Activated naive CD8-positive, alpha-beta T cell treated with anti-CD3 and anti-CD28 coated beads for 36 hours (primary cell): ENCODE data around the gene WNT7B. TPM values are rescaled to one million over a fixed set of nuclear protein-coding genes. Genes with fewer than 3 reads are reported as not detected.

Source experiments
- DNase-seq: peaks from one replicate; pipeline ENCODE4 v3.0.0; 2021
- H3K27ac Mint-ChIP-seq: one replicate; pipeline ENCODE4 v1.8.0; 2022; ENCODE audit warnings: mild to moderate bottlenecking, moderate library complexity, mixed read lengths
- H3K27me3 Mint-ChIP-seq: one replicate; pipeline ENCODE4 v1.8.0; 2022; ENCODE audit warnings: mild to moderate bottlenecking, mixed read lengths
- H3K36me3 Mint-ChIP-seq: one replicate; pipeline ENCODE4 v1.8.0; 2021; ENCODE audit warnings: mild to moderate bottlenecking, mixed read lengths
- H3K4me1 Mint-ChIP-seq: one replicate; pipeline ENCODE4 v1.8.0; 2021; ENCODE audit warnings: mixed read lengths
- H3K4me3 Mint-ChIP-seq: one replicate; pipeline ENCODE4 v1.8.0; 2022; ENCODE audit warnings: mild to moderate bottlenecking, moderate library complexity, mixed read lengths
- H3K9me3 Mint-ChIP-seq: one replicate; pipeline ENCODE4 v1.8.0; 2022; ENCODE audit warnings: mixed read lengths
- total RNA-seq, 2 experiments: library from RNA; stranded (reverse); gene quantifications; one replicate each; pipeline ENCODE4 v1.2.3, GENCODE V29; 2021

Gene WNT7B
- total RNA-seq, 2 experiments from 2014 or later = not detected

DNA sequence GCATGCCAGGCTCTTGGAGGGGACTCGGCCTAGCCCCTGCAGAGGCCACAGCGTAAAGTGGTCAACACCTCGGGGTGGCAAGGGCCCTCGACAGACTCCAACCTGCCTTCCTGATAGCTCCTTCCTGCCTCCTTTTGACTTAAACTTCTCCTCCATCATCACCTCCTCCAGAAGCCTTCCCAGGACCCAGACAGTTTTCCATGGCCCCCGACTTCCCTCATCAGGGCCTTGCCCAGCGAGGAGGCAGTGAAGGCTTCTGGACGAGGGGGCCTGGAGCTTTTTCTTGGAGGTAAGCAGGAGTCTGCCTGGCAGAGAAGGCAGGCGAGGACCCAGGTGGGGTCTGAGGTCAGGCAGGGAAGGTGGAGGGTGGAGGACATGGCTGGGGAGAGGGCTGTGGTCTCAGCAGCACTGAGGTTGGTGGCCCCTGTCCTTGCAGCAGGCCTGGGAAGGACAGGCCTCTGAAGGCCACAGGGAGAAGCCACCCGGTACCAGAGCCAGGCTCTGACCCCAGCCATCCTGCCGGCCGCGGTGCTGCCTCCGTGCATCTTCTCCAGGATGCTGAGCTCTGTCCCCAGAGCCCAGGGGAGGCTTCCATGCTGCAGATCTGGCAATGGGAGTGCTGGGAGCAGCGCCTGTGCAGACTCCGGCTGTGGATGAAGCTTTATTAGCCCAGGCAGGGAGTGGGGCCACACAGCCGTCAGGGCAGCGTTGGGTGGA, 81.4 kb downstream of the WNT7B start:
- H3K4me3 Mint-ChIP-seq = no peak overlapping the region
- no peak for DNase-seq
- peaks cover 29% of the 10 kb centered on the region for H3K27me3 Mint-ChIP-seq
- H3K9me3 Mint-ChIP-seq = no peaks in the 10 kb centered on the region
- no peak overlapping the region for H3K27ac Mint-ChIP-seq
- H3K4me1 Mint-ChIP-seq = no peaks in the 10 kb centered on the region
- H3K36me3 Mint-ChIP-seq = no peaks in the 10 kb centered on the region

DNA sequence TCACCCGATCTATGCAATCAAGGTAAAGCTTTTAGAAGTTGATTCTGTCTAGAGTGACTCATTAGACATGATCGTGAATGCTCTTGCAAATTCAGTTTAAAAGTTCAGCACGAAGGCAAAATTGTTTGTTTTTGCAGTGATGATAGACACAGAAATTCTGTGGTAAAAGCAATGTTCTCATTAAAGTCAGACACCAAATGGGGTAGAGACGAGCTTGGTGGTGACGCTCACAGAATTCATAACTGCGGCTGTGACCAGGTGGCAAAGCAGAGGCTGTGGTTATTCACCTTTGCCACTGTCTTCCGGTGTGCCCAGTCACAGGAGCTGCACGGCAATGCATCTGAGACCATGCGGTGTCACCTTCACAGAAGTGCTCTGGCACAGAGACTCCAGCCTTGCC, 83.4 kb downstream of the WNT7B start:
- peaks cover 30% of the 10 kb centered on the region for H3K27me3 Mint-ChIP-seq

DNA sequence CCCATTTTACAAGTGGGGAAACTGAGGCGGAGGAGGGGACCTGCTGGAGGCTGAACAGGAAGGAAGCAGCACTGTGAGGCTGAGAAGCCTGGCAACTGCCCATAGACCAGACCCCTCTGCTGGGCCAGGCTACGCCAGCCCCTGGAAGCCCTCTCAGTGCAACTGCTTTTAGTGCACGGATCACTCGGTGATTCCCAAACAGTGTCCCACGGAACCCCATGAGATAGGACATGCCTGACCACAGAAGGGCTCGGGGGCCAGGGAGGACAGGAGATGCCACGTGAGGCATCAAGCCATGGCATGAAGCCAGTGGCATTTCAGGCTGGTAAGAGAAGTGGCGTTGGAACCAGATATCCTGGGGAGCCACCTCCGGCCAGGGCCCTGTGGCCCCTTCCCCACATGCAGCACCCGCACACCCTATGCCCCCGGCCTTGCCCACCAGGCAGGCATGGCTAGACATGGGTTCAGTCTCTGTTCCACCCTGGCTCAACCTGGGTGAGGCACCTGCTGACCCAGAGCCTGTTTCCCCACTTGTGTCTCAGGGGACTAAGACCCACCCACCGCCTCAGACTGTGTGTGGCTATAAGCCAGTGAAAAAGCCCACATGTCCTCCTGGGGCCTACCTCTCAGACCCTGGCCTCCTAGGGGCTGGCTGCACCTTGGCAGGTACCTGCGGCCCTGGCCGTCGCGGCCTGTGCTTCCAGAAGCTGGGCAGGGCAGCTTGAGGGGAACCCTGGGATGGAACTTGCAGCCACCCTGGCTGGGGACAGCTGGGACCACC, 84.1 kb downstream of the WNT7B start:
- Mint-ChIP-seq H3K4me1 (no peaks in the 10 kb centered on the region), H3K4me3 (no peak overlapping the region), H3K27me3 (peaks cover 34% of the 10 kb centered on the region), H3K27ac (no peak overlapping the region), H3K36me3 (no peaks in the 10 kb centered on the region), H3K9me3 (no peaks in the 10 kb centered on the region)
- no peak for DNase-seq

More for the DNA sequence above, 83.4 kb downstream of the WNT7B start:
- Mint-ChIP-seq H3K4me1 (no peaks in the 10 kb centered on the region), H3K9me3 (no peaks in the 10 kb centered on the region), H3K27ac (no peak overlapping the region), H3K36me3 (no peaks in the 10 kb centered on the region), H3K4me3 (no peak overlapping the region)
- DNase-seq = no peak

DNA sequence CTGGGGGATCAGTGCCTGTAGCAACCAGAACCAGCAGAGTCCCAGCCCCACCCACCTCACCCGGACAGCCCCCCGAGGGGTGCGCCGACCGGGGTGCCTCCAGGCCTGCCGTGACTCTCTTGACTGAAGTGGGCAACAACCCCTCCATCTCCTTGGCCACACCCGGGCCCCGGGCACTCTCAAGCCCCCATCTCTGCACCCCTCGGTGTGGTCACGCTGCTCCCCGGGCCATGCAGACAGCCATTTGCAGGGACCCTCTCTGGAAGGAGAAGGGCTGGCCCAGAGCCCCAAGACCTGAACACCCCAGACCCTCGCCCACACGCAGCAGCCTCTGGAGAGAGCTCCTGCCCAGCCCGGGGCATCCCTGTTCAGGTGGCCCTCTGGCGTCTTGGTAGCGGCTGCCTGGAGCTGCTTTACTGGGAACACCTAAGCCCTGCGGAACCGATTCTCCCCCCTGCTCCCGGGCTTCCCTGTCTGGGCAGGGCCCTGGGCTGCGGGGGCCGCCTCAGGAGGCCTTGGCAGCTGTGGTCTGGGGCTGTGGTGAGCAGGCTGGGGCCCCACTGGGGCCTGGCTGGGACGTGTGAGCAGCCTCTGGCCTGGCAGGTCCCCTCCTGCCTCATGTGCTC, 84.9 kb downstream of the WNT7B start:
- Mint-ChIP-seq H3K27me3 (peaks cover 34% of the 10 kb centered on the region), H3K9me3 (no peaks in the 10 kb centered on the region), H3K36me3 (no peaks in the 10 kb centered on the region), H3K27ac (no peak overlapping the region), H3K4me3 (no peak overlapping the region), H3K4me1 (no peaks in the 10 kb centered on the region)
- DNase-seq = no peak

DNA sequence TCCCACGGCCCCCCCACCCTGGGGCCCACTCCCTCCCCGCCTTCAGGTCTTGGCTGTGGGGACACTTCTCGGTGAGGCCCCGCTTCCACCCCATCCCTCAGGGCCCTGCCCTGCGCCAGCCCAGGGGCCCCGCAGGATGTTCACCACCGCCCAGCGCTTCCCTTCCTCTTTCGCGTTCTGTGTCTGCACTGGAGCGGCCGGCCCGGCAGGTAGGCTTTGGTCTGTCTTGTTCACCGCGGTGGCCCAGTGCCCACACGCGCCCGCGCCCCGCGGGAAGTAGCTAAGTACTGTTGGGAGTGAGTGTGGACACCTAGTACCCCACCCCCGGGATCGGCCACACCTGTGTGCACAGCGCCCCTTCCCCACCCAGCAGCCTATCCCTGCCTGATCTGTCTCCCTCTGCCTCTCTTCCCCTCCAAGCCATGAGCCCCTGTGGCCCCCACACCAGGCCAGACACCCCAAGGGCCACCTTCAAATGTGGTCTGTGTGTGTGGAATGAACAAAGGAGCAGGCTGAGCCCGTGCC, 85.4 kb downstream of the WNT7B start:
- H3K4me3 Mint-ChIP-seq = no peak overlapping the region

DNA sequence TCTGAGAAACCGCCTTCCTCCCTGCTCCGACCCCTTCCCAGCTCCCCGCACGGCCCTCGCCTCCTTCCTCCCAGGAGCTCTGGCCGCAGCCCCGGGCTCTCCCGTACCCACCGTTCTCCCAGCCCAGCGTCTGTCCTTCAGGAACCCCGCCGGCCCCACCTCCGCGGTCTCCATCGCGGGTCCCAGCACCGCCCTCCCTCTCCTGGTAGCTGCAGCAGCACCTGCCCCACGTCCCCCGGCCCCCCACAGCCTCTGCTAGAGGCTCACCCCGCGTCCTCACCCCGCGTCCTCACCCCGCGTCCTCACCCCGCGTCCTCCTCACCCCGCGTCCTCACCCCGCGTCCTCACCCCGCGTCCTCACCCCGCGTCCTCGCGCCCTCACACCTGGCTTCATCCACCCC, 85.9 kb downstream of the WNT7B start:
- no peaks in the 10 kb centered on the region for H3K4me1 Mint-ChIP-seq
- no peaks in the 10 kb centered on the region for H3K36me3 Mint-ChIP-seq
- DNase-seq = no peak
- H3K9me3 Mint-ChIP-seq = no peaks in the 10 kb centered on the region
- no peak overlapping the region for H3K4me3 Mint-ChIP-seq
- peaks cover 37% of the 10 kb centered on the region for H3K27me3 Mint-ChIP-seq
- no peak overlapping the region for H3K27ac Mint-ChIP-seq

More for the DNA sequence above, 85.4 kb downstream of the WNT7B start:
- DNase-seq = no peak
- no peaks in the 10 kb centered on the region for H3K9me3 Mint-ChIP-seq
- peaks cover 35% of the 10 kb centered on the region for H3K27me3 Mint-ChIP-seq
- no peak overlapping the region for H3K27ac Mint-ChIP-seq
- H3K4me1 Mint-ChIP-seq = no peaks in the 10 kb centered on the region
- no peaks in the 10 kb centered on the region for H3K36me3 Mint-ChIP-seq

DNA sequence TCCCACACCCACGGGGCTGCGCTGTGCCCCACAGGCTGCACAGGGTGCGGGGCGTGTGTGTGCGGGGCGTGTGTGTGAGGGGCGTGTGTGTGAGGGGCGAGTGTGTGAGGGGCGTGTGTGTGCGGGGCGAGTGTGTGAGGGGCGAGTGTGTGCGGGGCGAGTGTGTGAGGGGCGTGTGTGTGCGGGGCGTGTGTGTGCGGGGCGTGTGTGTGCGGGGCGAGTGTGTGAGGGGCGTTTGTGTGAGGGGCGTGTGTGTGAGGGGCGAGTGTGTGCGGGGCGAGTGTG, 86.7 kb downstream of the WNT7B start:
- Mint-ChIP-seq H3K27me3 (peaks cover 37% of the 10 kb centered on the region), H3K4me1 (no peaks in the 10 kb centered on the region), H3K36me3 (no peaks in the 10 kb centered on the region), H3K9me3 (no peaks in the 10 kb centered on the region), H3K4me3 (no peak overlapping the region), H3K27ac (no peak overlapping the region)
- no peak for DNase-seq

DNA sequence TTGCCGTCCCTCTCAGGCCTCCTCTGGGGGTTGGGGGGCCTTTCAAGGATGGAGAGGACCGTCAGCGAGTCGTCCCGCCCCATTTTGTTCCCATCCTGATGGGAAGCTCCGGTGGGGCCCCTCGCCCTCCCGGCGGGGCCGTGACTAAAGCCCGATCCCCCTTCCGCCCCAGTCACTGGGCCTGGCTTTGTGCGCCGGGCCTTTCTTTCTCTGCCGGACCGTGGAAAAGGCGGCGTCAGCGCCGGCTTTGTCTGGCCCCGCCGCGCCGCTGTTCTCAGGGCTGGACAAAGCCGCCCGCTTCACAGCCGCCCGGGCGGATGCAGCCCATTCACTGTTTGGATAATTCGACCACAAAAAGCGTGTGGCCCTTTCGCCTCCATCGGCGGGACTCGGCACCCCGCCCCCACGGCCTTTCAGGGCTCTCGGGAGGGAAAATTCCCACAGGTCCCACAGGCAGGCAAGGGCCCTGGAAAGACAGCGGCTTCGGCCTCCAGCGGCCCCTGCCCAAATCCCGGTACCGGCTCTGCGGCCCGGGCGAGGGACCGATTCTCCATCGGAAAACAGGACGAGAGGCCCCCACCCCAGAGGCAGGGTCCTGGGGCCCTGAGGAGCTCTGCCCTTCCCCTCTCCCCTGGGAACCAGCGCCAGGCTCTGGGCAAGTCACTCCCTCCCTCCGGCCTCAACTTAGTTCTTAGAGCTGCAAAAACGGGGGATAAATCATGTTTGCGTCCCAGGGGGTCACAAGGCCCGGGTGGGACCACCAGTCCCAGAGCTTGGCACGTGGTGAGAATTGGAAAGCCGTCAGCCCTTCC, 87.2 kb downstream of the WNT7B start:
- no peak for DNase-seq
- no peaks in the 10 kb centered on the region for H3K4me1 Mint-ChIP-seq
- H3K9me3 Mint-ChIP-seq = no peaks in the 10 kb centered on the region
- no peak overlapping the region for H3K27ac Mint-ChIP-seq
- no peaks in the 10 kb centered on the region for H3K36me3 Mint-ChIP-seq
- H3K4me3 Mint-ChIP-seq = no peak overlapping the region
- peaks cover 37% of the 10 kb centered on the region for H3K27me3 Mint-ChIP-seq

DNA sequence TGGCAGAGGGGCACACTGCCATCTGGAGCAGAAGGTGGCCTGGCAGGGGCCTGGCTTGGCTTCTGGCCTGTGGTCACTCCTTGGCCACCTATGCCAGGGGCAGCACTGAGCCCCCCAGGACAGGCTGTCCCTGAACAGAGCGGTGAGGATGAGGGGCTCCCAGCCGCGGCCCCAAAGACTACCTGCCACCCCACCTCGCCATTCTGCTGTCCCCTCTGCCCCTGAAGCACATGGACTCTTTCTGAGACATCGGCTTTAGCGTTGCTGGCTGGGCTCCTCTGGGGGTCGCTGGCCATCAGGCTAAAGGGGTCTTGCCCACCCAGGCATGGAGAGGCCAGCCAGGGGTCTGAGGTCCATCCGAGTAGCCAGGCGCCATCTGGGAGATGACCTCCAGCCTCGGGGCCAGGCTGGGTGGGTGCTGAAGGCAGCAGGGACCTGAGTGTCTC, 87.8 kb downstream of the WNT7B start:
- H3K27ac Mint-ChIP-seq = no peak overlapping the region

DNA sequence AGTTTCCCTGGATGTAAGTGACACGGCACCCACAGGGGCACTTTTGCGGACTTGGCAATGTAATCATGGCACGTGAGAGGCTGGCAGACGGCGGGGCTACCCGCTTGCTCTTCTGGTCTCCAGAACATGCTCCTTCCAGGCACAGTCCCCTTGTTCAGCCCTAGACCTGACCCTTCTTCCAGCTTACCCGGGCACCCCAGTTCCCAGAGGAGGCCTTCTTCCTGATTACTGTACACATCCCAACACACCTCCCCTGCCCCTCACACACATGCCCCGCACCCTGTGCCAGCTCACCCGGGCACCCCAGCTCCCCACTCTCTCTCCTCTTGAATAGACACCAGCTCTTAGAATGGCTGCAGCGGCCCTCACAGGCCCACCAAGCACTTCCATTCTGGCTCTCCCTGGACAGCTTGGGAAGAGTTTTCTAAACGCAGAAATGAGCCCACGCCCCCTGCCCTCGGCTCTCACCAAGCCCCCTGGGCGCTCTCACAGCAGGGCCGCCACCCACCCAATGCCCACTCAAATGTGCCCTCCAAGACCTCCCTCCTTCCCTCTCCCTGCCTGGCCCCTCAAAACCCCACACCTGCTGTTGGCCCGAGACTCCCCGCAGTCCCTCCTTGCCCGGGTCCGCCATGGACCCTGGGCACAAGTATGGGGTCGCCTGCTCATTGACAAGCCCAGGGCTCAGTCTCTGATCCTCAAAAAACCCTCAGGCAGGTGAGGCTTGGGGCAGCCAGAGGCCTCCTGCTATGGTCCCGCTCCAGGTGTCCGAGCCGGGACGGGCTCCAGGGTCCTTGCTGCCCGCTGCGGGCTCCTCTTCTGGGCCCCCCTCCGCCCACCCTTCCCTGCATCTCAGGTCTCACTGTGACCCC, 88.5 kb downstream of the WNT7B start:
- Mint-ChIP-seq H3K27me3 (peaks cover 39% of the 10 kb centered on the region), H3K4me3 (no peak overlapping the region), H3K4me1 (no peaks in the 10 kb centered on the region), H3K9me3 (no peaks in the 10 kb centered on the region), H3K27ac (no peak overlapping the region), H3K36me3 (no peaks in the 10 kb centered on the region)
- no peak for DNase-seq

More for the DNA sequence above, 87.8 kb downstream of the WNT7B start:
- Mint-ChIP-seq H3K4me3 (no peak overlapping the region), H3K9me3 (no peaks in the 10 kb centered on the region), H3K4me1 (no peaks in the 10 kb centered on the region), H3K36me3 (no peaks in the 10 kb centered on the region), H3K27me3 (peaks cover 37% of the 10 kb centered on the region)
- DNase-seq = no peak

DNA sequence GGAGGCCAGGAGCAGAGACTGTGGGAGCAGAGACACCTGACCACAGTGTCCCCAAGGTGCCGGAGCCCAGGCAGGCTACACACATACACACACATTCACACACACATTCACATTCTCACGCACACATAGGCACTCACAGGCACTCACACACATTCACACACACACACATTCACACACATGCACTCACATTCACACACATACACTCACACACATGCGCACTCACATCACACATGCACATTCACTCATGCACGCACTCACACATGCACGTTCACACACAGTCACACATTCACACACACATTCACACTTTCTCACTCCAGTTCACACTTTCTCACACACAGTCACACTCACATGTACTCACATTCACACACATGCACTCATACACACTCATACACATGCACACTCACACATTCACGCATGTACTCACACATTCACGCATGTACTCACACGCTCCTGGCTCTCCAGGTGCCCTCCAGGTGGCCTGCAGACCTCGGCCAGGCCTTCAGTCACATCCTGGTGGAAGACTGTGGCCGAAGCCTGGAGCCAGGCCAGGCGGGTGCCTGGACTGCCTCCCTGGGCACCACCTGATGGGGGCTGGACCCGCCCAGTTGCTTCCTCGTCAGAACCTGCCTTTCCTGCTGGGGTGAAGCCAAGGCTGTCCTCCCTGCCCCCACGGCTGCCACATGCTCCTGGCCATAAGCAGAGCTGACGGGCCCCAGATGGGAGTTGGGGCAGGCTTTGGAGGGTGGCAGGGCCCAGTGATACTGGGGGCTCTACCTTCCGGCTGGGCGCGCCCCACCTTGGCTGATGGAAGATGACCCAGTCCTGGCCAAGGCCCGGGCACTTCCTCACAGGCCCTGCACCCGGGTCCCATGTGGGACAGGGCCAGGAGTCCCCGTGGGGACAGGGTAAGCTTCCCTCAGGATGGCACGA, 89.5 kb downstream of the WNT7B start:
- Mint-ChIP-seq H3K9me3 (no peaks in the 10 kb centered on the region), H3K36me3 (no peaks in the 10 kb centered on the region), H3K4me3 (no peak overlapping the region), H3K4me1 (no peaks in the 10 kb centered on the region), H3K27ac (no peak overlapping the region), H3K27me3 (peaks cover 39% of the 10 kb centered on the region)
- DNase-seq = no peak

DNA sequence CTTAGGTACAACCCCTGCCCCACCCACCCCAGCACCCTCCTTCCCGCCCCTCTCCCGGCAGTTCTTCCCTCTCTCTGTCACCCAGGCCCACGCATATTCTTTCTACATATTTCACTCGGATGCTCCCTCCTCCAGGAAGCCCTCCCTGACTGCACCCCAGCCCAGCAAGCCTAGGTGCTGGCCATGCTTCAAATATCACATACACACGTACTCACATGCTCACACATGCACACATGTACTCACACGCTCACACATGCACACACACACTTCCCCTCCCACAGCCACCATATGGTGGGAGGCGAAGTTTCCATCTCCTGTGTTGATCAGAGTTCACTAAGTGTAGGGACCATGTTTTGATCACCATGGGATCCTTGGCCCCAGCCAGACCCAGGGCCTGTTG, 90.4 kb downstream of the WNT7B start:
- no peaks in the 10 kb centered on the region for H3K4me1 Mint-ChIP-seq
- DNase-seq = no peak
- no peaks in the 10 kb centered on the region for H3K9me3 Mint-ChIP-seq
- H3K36me3 Mint-ChIP-seq = no peaks in the 10 kb centered on the region
- peaks cover 41% of the 10 kb centered on the region for H3K27me3 Mint-ChIP-seq
- no peak overlapping the region for H3K27ac Mint-ChIP-seq
- H3K4me3 Mint-ChIP-seq = no peak overlapping the region

DNA sequence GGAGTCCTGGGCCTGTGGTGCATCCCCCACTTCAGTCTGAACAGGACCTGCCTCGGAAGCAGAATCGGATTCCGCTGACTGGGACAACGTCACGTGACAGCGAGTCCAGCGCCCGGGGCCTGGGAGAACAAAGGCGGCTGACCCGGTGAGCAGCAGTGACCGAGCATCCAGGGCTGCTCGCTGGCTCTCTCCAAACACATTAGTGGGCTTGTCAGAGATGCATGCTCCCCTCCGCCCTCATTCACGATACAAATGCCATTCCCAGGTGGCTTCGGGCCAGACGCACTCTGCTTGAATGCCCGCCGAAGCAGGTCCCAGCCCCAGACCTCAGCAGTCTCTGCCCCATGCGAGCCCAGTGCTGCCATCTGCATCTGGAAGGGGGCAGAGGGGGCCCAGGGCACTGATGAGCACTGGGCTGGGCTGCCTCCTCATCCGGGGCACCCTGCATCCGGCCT, 91.0 kb downstream of the WNT7B start:
- H3K27ac Mint-ChIP-seq = no peak overlapping the region
- no peak for DNase-seq
- no peaks in the 10 kb centered on the region for H3K9me3 Mint-ChIP-seq
- no peaks in the 10 kb centered on the region for H3K4me1 Mint-ChIP-seq
- no peaks in the 10 kb centered on the region for H3K36me3 Mint-ChIP-seq
- no peak overlapping the region for H3K4me3 Mint-ChIP-seq
- peaks cover 41% of the 10 kb centered on the region for H3K27me3 Mint-ChIP-seq
